BLaER1 treated with 17β-estradiol and CSF1 and Interleukin-3, amounts not matched to agents 10 nM and 100 nM (cell line): ENCODE data around the gene GTF2F2.

Source experiments
- H3K27ac ChIP-seq, 11 experiments: shearing (Covaris generic); formaldehyde crosslinking; 2 replicates each; pipeline ENCODE4 v1.8.1; 2022
- H3K27me3 ChIP-seq, 11 experiments: shearing (Covaris generic); formaldehyde crosslinking; 2 replicates each; pipeline ENCODE4 v1.8.1; 2022
- H3K36me3 ChIP-seq, 11 experiments: shearing (Covaris generic); formaldehyde crosslinking; 2 replicates each; pipeline ENCODE4 v1.8.1; 2022
- H3K4me1 ChIP-seq, 10 experiments: shearing (Covaris generic); formaldehyde crosslinking; 2 replicates each; pipeline ENCODE4 v1.8.1; 2022
- H3K4me2 ChIP-seq, 11 experiments: shearing (Covaris generic); formaldehyde crosslinking; 2 replicates each; pipeline ENCODE4 v1.8.1; 2022
- H3K4me3 ChIP-seq, 10 experiments: shearing (Covaris generic); formaldehyde crosslinking; 2 replicates each; pipeline ENCODE4 v1.8.1; 2022
- H3K9ac ChIP-seq, 11 experiments: shearing (Covaris generic); formaldehyde crosslinking; 2 replicates each; pipeline ENCODE4 v1.8.1; 2022
- H3K9me3 ChIP-seq, 11 experiments: shearing (Covaris generic); formaldehyde crosslinking; replicated peaks in 1 of 11; 2 replicates each; pipeline ENCODE4 v1.8.1; 2022
- H4K20me1 ChIP-seq, 11 experiments: shearing (Covaris generic); formaldehyde crosslinking; 2 replicates each; pipeline ENCODE4 v1.8.1; 2022
- Cebpa-rat ChIP-seq, 11 experiments: shearing (Covaris generic); IDR thresholded peaks; 2 replicates each; pipeline ENCODE4 v1.8.1; 2022

Gene GTF2F2

DNA sequence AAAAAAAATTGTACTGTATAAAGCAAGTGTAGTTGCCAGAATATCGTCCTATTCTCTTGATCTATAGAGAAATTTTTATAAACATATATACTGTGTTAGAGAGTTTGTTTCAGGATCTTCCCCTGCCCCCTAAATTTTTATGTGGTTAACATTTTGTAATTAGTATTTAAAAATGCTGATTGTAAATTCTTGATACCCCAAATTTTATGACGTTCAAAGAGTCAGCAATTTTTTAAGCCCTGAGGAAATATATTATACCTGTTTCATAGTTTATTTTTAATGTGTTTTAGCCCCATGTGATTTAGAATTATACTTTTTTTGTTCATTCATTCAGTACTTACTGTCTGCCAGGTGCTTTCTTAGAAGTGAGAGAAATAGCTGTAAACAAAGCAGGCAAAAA, 87.8 kb downstream of the GTF2F2 start:
- H3K27me3 ChIP-seq = no peaks in the 10 kb centered on the region
- H3K4me1 ChIP-seq = peaks cover 0 to 14% (median 0%) of the 10 kb centered on the region in 10 experiments; a peak in 2 of 20 replicates
- no peak overlapping the region for H3K9ac ChIP-seq
- no peaks in the 10 kb centered on the region for H3K9me3 ChIP-seq
- peaks cover 28 to 65% (median 49%) of the 10 kb centered on the region in 11 experiments for H3K36me3 ChIP-seq
- H3K4me2 ChIP-seq = no peak overlapping the region
- H4K20me1 ChIP-seq = peaks cover 0 to 33% (median 6%) of the 10 kb centered on the region in 11 experiments; a peak in 5 of 22 replicates
- no peak overlapping the region for H3K4me3 ChIP-seq
- TF ChIP-seq Cebpa-rat (IDR thresholded peaks at IDR 0.05) = no peak
- no peak overlapping the region for H3K27ac ChIP-seq

DNA sequence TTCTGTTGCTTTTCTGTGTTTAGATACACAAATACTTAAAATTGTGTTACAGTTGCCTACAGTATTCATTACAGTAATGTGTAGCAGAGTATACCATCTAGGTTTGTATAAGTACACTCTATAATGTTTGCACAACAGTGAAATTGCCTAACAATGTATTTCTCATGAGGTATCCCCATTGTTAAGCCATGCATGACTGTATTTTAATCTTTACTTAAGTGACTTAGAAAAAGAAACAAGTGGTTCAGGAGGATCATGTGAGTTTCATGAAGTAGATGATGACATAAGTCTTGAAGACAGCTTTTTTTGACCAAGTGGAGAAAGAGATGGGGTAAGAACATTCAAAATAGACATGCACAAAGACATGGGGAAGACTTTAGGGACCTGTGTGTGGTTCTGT, 88.9 kb downstream of the GTF2F2 start:
- Histone ChIP-seq H3K4me2 (no peak overlapping the region), H3K27me3 (no peaks in the 10 kb centered on the region), H3K27ac (no peak overlapping the region), H3K9me3 (no peaks in the 10 kb centered on the region), H3K4me1 (peaks cover 0 to 14% (median 0%) of the 10 kb centered on the region in 10 experiments; a peak in 2 of 20 replicates), H4K20me1 (peaks cover 0 to 26% (median 6%) of the 10 kb centered on the region in 11 experiments; a peak in 5 of 22 replicates), H3K36me3 (peaks cover 28 to 68% (median 49%) of the 10 kb centered on the region in 11 experiments), H3K4me3 (no peak overlapping the region), H3K9ac (no peak overlapping the region)
- no peak for TF ChIP-seq Cebpa-rat (IDR thresholded peaks at IDR 0.05)

DNA sequence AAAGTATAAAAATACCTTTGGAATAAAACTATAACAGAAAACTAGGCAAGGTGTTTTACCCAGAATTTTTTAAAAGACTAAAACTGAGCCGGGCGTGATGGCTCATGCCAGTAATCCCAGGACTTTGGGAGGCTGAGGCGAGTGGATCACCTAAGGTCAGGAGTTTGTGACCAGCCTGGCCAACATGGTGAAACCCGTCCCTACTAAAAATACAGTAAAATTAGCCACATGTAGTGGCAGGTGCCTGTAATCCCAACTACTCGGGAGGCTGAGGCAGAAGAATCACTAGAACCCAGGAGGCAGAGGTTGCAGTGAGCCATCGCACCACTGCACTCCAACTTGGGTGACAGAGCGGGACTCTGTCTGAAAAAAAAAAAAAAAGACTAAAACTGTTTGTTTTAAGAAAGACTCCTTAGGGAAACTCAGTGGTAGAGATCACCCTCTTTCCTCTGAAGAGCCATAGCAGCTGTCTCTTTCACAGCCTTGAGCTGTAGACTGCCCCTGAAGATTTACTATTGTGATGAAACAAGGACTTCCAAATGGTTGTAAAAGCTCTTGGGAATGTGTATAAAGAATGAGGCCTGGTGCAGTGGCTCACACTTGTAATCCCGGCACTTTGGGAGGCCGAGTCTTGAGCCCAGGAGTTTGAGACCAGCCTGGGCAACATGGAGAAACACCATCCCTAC, 95.2 kb downstream of the GTF2F2 start:
- H3K27me3 ChIP-seq = no peaks in the 10 kb centered on the region
- peaks cover 0 to 11% (median 0%) of the 10 kb centered on the region in 10 experiments; a peak in 4 of 20 replicates for H3K4me1 ChIP-seq
- no peak overlapping the region for H3K27ac ChIP-seq
- no peak for TF ChIP-seq Cebpa-rat (IDR thresholded peaks at IDR 0.05)
- no peak overlapping the region for H3K4me3 ChIP-seq
- no peaks in the 10 kb centered on the region for H3K9me3 ChIP-seq
- H3K9ac ChIP-seq = no peak overlapping the region
- peaks cover 0 to 10% (median 0%) of the 10 kb centered on the region in 11 experiments; a peak in 5 of 22 replicates for H4K20me1 ChIP-seq
- H3K4me2 ChIP-seq = no peak overlapping the region
- H3K36me3 ChIP-seq = peaks cover 11 to 40% (median 28%) of the 10 kb centered on the region in 11 experiments; a peak in 21 of 22 replicates

DNA sequence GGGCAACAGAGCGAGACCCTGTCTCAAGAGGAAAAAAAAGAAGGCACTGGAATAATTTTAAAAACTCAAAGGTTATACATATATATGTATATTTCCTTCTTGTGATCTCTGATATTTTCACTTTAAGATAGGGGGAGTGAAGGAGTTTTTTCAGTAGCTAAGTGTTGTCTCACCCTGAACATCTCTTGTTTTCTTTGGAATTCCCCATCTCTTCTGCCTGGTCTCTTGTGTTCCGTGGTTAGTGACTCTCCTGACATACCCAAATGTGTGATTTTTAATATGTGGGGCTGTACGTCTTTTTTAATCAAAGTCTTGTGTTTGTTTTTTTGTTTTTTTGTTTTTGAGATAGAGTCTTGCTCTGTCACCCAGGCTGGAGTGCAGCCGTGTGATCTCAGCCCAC, 95.9 kb downstream of the GTF2F2 start:
- peaks cover 0 to 10% (median 0%) of the 10 kb centered on the region in 11 experiments; a peak in 5 of 22 replicates for H4K20me1 ChIP-seq
- H3K4me3 ChIP-seq = no peak overlapping the region
- no peaks in the 10 kb centered on the region for H3K9me3 ChIP-seq
- H3K4me1 ChIP-seq = peaks cover 0 to 11% (median 0%) of the 10 kb centered on the region in 10 experiments; a peak in 4 of 20 replicates
- H3K27ac ChIP-seq = no peak overlapping the region
- H3K9ac ChIP-seq = no peak overlapping the region
- H3K4me2 ChIP-seq = no peak overlapping the region
- no peaks in the 10 kb centered on the region for H3K27me3 ChIP-seq
- peaks cover 6 to 37% (median 28%) of the 10 kb centered on the region in 11 experiments; a peak in 19 of 22 replicates for H3K36me3 ChIP-seq
- no peak for TF ChIP-seq Cebpa-rat (IDR thresholded peaks at IDR 0.05)

DNA sequence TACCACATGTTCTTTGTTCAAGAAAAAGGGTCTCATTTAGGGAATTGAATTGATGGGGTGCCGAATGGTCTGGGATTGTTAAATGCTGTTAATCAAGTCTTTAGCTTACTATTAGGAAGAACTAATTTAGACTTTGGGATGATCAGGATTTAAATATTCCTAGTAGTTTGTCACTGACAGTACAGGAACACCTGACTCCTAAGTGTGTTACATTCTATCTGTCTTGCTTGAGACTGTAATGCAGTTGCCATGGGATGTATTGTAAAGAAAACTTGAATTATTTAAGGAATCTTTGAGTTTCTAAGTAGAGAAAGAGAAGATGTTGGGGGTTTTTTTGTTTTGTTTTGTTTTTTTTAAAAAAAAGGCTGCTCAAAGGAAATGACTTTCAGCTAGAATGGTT, 98.4 kb downstream of the GTF2F2 start:
- Histone ChIP-seq H4K20me1 (peaks cover 0 to 10% (median 0%) of the 10 kb centered on the region in 11 experiments; a peak in 5 of 22 replicates), H3K9ac (no peak overlapping the region), H3K4me2 (no peak overlapping the region), H3K27ac (no peak overlapping the region), H3K36me3 (peaks cover 6 to 37% (median 20%) of the 10 kb centered on the region in 11 experiments; a peak in 16 of 22 replicates), H3K4me1 (peaks cover 0 to 11% (median 0%) of the 10 kb centered on the region in 10 experiments; a peak in 4 of 20 replicates), H3K4me3 (no peak overlapping the region), H3K27me3 (no peaks in the 10 kb centered on the region), H3K9me3 (no peaks in the 10 kb centered on the region)
- TF ChIP-seq Cebpa-rat (IDR thresholded peaks at IDR 0.05) = no peak

DNA sequence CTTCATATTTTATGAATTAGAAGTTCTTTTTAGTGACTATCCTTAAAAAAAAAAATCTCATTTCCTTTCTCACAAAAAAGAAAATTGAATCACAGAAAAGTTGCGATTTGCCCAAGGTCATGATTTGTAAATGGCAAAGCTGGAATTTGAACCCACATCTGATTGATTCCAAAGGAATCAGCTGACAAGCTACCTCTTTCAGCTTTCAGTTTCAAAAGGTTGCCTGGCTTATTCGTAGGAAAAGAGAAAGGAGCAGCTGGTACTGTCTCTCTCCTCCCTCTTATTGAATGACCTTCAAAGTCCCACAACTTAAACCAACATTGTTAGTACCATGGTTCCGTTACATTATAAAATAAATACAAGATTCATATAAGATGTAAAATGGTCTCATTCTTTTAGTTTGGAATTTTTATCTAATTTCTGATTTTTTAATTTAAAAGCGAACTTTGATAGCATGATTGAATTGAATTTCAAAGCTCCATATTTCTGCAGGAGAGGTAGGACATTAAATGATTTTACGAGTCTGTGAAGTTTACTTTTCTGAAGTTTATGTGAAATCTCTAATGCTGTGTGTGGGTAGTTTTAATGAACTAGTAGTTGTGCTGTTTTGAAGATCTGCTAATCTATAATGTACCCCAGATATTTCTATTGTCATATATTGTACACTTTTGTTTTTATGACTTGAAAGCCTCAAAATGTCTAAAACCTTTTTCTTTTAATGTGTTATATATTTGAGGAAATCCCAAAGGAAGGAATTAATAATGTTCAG, 99.0 kb downstream of the GTF2F2 start:
- no peak for TF ChIP-seq Cebpa-rat (IDR thresholded peaks at IDR 0.05)
- Histone ChIP-seq H3K4me3 (no peak overlapping the region), H3K9me3 (no peaks in the 10 kb centered on the region), H3K4me1 (peaks cover 0 to 11% (median 0%) of the 10 kb centered on the region in 10 experiments; a peak in 4 of 20 replicates), H3K36me3 (peaks cover 6 to 37% (median 20%) of the 10 kb centered on the region in 11 experiments; a peak in 16 of 22 replicates), H4K20me1 (peaks cover 0 to 10% (median 0%) of the 10 kb centered on the region in 11 experiments; a peak in 7 of 22 replicates), H3K9ac (no peak overlapping the region), H3K27ac (peak overlapping the region in 1 of 11 experiments; percentile 20; a peak in 1 of 22 replicates), H3K27me3 (no peaks in the 10 kb centered on the region), H3K4me2 (0 out of 22 replicates have a peak overlapping the region, but pooled peaks of 1 of the 11 experiments have one; percentile 18)

DNA sequence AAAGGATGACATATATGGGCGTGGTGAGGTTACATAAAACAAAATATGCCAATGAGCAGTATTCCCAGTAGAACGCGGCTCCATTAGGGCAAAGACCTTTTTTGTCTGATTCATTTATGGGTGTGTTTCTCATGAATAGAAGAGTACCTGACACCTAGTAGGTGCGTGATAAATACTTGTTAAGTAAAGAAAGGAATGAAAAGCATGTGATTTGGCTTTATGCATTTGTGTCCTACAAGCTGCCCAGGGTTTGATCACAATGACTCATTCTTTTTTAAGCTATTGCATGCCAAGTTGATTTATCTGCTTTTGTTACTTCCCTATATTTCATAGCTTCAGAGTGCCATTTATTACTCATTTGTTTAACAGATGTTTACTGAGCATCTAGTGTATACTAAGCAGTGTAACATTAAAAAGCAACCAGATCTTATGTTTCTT, 99.6 kb downstream of the GTF2F2 start:
- Histone ChIP-seq H3K9me3 (no peaks in the 10 kb centered on the region), H3K4me2 (0 out of 22 replicates have a peak overlapping the region, but pooled peaks of 1 of the 11 experiments have one; percentile 18), H3K4me3 (no peak overlapping the region)

DNA sequence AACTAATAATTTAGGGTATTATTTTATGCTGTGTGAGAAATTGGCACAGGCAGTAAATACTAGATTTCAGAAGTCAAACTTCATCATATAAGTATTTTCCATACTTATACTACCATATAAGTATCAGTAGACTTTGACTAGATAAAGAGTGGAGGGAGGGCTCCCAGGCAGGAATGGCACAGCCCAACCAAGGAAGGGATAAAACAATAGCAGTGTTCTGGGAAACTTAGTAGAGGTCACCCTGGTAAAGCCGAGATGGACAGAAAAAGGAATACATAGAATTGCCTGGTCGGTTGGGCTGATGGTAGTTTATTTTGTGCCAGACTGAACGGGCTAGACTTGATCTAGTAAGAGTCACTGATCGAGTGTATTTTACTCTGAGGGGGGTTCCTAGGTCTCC, 100.1 kb downstream of the GTF2F2 start:
- H3K36me3 ChIP-seq = peaks cover 6 to 39% (median 22%) of the 10 kb centered on the region in 11 experiments; a peak in 16 of 22 replicates
- TF ChIP-seq Cebpa-rat (IDR thresholded peaks at IDR 0.05) = no peak
- 0 out of 22 replicates have a peak overlapping the region, but pooled peaks of 1 of the 11 experiments have one; percentile 6 for H3K27ac ChIP-seq
- no peaks in the 10 kb centered on the region for H3K9me3 ChIP-seq
- H3K4me2 ChIP-seq = no peak overlapping the region
- H3K9ac ChIP-seq = no peak overlapping the region
- H3K27me3 ChIP-seq = no peaks in the 10 kb centered on the region
- H4K20me1 ChIP-seq = peaks cover 0 to 18% (median 0%) of the 10 kb centered on the region in 11 experiments; a peak in 7 of 22 replicates
- peaks cover 0 to 11% (median 0%) of the 10 kb centered on the region in 10 experiments; a peak in 5 of 20 replicates for H3K4me1 ChIP-seq
- H3K4me3 ChIP-seq = no peak overlapping the region

More for the DNA sequence above, 99.6 kb downstream of the GTF2F2 start:
- no peak overlapping the region for H3K9ac ChIP-seq
- peaks cover 0 to 14% (median 0%) of the 10 kb centered on the region in 11 experiments; a peak in 7 of 22 replicates for H4K20me1 ChIP-seq
- peak overlapping the region in 1 of 11 experiments; percentile 20; a peak in 1 of 22 replicates for H3K27ac ChIP-seq
- H3K4me1 ChIP-seq = peaks cover 0 to 11% (median 0%) of the 10 kb centered on the region in 10 experiments; a peak in 4 of 20 replicates
- peaks cover 6 to 40% (median 23%) of the 10 kb centered on the region in 11 experiments; a peak in 16 of 22 replicates for H3K36me3 ChIP-seq
- no peak for TF ChIP-seq Cebpa-rat (IDR thresholded peaks at IDR 0.05)
- no peaks in the 10 kb centered on the region for H3K27me3 ChIP-seq
